Smooth muscle cell (in vitro differentiated cells): Measurements from ENCODE around the gene ACAT2. TPM values are rescaled to one million over a fixed set of nuclear protein-coding genes. Genes with fewer than 3 reads are reported as not detected.
"Not testable (repeated sequence)": the region's sequence is repeated elsewhere in the genome, so short reads cannot be mapped to it uniquely, and the experiment has no call there.

Experiments used
- DNase-seq: peaks from one replicate; lab custom pipeline; 2025; ENCODE audit not compliant: unreplicated experiment; lab: John Stamatoyannopoulos, UW
- H2AFZ ChIP-seq: fragments of 200-600 bp; sonication (generic); 2 replicates; pipeline ENCODE4 v1.6.0; 2016; ENCODE audit warnings: antibody characterized with exemption, low read depth, mild to moderate bottlenecking
- H3F3A ChIP-seq: fragments of 200-600 bp; sonication (generic); 2 replicates; pipeline ENCODE4 v1.6.0; 2017; ENCODE audit warnings: antibody characterized with exemption, low read depth
- H3K27ac ChIP-seq: fragments of 200-600 bp; sonication (generic); 2 replicates; pipeline ENCODE4 v1.5.1; 2016; ENCODE audit warnings: low read depth, mild to moderate bottlenecking
- H3K27me3 ChIP-seq: fragments of 200-600 bp; sonication (generic); 2 replicates; pipeline ENCODE4 v1.6.1; 2016; ENCODE audit warnings: low read depth, mild to moderate bottlenecking
- H3K36me3 ChIP-seq: fragments of 200-600 bp; sonication (generic); 2 replicates; pipeline ENCODE4 v1.5.1; 2016; ENCODE audit warnings: low read depth
- H3K4me1 ChIP-seq: fragments of 200-600 bp; sonication (generic); 2 replicates; pipeline ENCODE4 v1.5.1; 2016; ENCODE audit warnings: low read depth
- H3K4me2 ChIP-seq: fragments of 200-600 bp; sonication (generic); 2 replicates; pipeline ENCODE4 v1.6.0; 2016; ENCODE audit warnings: mild to moderate bottlenecking
- H3K4me3 ChIP-seq: fragments of 200-600 bp; sonication (generic); 2 replicates; pipeline ENCODE4 v1.5.1; 2016; ENCODE audit warnings: mild to moderate bottlenecking
- H3K79me2 ChIP-seq: fragments of 200-600 bp; sonication (generic); 2 replicates; pipeline ENCODE4 v1.6.0; 2016; ENCODE audit warnings: low read depth, mild to moderate bottlenecking
- H3K9ac ChIP-seq: fragments of 200-600 bp; sonication (generic); 2 replicates; pipeline ENCODE4 v1.6.0; 2016; ENCODE audit warnings: low read depth
- H3K9me3 ChIP-seq: fragments of 200-600 bp; sonication (generic); replicated peaks from 2 replicates; pipeline ENCODE4 v1.5.1; 2016; ENCODE audit warnings: low read depth
- H4K20me1 ChIP-seq: fragments of 200-600 bp; sonication (generic); 2 replicates; pipeline ENCODE4 v1.6.0; 2016; ENCODE audit warnings: low read depth
- WGBS: methylation state at CpG from one replicate; pipeline ENCODE4 v1.1.7; 2016; ENCODE audit warnings: low lambda C conversion rate; 5-methylcytosine and 5-hydroxymethylcytosine counted together
- polyA plus RNA-seq: library from polyadenylated mRNA; unstranded; fragments of >200 nt; fragmentation: Nextera tagmentation; extraction: Ambion mirVana; gene quantifications from 2 replicates; pipeline ENCODE4 v1.2.1, GENCODE V29; 2016
- total RNA-seq: library from RNA; depleted of rRNA; stranded (reverse); fragments of >200 nt; gene quantifications from 2 replicates; pipeline ENCODE4 v1.2.3, GENCODE V29; 2014
- TF ChIP-seq, protein P1 (sequence below): fragments of 200-600 bp; sonication (generic); IDR thresholded peaks from 2 replicates; pipeline ENCODE4 v1.5.1; 2017; ENCODE audit warnings: borderline replicate concordance, mild to moderate bottlenecking, antibody characterized with exemption; ENCODE audit not compliant: insufficient read depth, poor library complexity, severe bottlenecking

ACAT2 gene
- total and polyA plus RNA-seq, 2 experiments from 2014 or later = 21.5 to 82.5 TPM

GRCh38 chr6:159819932-159820640 is 58.2 kb downstream of the ACAT2 start:
- H3K27me3 ChIP-seq = no peaks in the 10 kb centered on the region
- H2AFZ ChIP-seq = no peak overlapping the region
- H3K27ac ChIP-seq = no peak overlapping the region
- H3K9me3 ChIP-seq = no peaks in the 10 kb centered on the region
- H3K9ac ChIP-seq = no peak overlapping the region
- H3F3A ChIP-seq = no peaks in the 10 kb centered on the region
- WGBS = 76% methylated on average over 28 of the region's 28 CpGs
- no peaks in the 10 kb centered on the region for H3K4me1 ChIP-seq
- no peaks in the 10 kb centered on the region for H3K79me2 ChIP-seq
- no peaks in the 10 kb centered on the region for H4K20me1 ChIP-seq
- H3K4me3 ChIP-seq = no peak overlapping the region
- no peak for DNase-seq
- TF ChIP-seq, protein P1, sequence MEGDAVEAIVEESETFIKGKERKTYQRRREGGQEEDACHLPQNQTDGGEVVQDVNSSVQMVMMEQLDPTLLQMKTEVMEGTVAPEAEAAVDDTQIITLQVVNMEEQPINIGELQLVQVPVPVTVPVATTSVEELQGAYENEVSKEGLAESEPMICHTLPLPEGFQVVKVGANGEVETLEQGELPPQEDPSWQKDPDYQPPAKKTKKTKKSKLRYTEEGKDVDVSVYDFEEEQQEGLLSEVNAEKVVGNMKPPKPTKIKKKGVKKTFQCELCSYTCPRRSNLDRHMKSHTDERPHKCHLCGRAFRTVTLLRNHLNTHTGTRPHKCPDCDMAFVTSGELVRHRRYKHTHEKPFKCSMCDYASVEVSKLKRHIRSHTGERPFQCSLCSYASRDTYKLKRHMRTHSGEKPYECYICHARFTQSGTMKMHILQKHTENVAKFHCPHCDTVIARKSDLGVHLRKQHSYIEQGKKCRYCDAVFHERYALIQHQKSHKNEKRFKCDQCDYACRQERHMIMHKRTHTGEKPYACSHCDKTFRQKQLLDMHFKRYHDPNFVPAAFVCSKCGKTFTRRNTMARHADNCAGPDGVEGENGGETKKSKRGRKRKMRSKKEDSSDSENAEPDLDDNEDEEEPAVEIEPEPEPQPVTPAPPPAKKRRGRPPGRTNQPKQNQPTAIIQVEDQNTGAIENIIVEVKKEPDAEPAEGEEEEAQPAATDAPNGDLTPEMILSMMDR = no peak
- H3K36me3 ChIP-seq = no peaks in the 10 kb centered on the region
- no peak overlapping the region for H3K4me2 ChIP-seq

DNA sequence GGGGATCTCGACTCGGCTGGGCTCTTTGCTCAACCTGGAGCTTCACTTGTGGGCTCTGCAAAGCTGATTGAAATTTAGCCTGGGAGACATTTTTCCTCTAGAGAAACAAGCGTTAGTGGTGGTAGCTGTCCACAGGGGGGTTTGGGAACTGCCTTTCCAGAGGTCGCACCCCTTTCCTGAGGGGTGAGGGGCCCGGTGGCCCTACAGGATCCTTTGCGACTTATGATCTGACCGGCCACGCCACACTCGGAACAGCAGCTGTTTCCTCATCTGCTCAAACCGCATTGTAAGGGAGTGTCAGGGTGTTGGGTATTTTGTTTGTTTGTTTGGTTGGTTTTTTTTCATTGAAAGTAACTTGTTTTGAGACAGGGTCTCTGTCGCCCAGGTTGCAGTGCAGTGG is 59.3 kb downstream of the ACAT2 start:
- Histone ChIP-seq H3F3A (no peaks in the 10 kb centered on the region), H3K27ac (no peak overlapping the region), H3K9ac (no peak overlapping the region), H3K4me2 (no peak overlapping the region), H3K36me3 (no peaks in the 10 kb centered on the region), H4K20me1 (no peaks in the 10 kb centered on the region), H3K9me3 (no peaks in the 10 kb centered on the region), H3K4me1 (no peaks in the 10 kb centered on the region), H3K27me3 (no peaks in the 10 kb centered on the region), H2AFZ (no peak overlapping the region), H3K4me3 (no peak overlapping the region), H3K79me2 (no peaks in the 10 kb centered on the region)
- WGBS = 95% methylated on average over 11 of the region's 11 CpGs
- DNase-seq = no peak
- TF ChIP-seq, protein P1 = no peak

DNA sequence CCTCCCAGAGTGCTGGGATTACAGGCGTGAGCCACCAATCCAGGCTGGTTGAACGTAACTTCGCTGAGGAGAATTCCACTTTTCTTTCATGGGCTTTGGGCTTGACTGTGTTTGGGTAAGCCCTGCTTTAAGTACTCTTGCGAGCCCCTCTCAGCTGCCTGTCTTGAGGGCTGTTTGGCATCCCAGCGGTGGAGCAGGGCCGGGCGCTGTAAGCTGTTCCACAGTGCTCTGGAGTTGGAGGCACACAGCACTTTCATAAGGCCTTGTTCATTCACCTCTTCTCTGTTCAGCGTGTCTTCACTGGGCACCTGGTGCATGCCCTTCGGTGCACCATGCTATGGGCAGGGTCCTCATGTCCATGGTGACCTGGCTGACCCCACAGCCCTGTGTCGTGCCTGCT is 59.9 kb downstream of the ACAT2 start:
- Histone ChIP-seq H3K79me2 (no peaks in the 10 kb centered on the region), H3K4me2 (no peak overlapping the region), H3K27ac (no peak overlapping the region), H2AFZ (no peak overlapping the region), H3K4me3 (no peak overlapping the region), H3K9ac (no peak overlapping the region), H3K9me3 (no peaks in the 10 kb centered on the region), H3K27me3 (no peaks in the 10 kb centered on the region), H3K36me3 (no peaks in the 10 kb centered on the region), H3K4me1 (no peaks in the 10 kb centered on the region), H4K20me1 (no peaks in the 10 kb centered on the region), H3F3A (no peaks in the 10 kb centered on the region)
- no peak for DNase-seq
- WGBS = 95% methylated on average over 10 of the region's 10 CpGs
- TF ChIP-seq, protein P1 = no peak

DNA sequence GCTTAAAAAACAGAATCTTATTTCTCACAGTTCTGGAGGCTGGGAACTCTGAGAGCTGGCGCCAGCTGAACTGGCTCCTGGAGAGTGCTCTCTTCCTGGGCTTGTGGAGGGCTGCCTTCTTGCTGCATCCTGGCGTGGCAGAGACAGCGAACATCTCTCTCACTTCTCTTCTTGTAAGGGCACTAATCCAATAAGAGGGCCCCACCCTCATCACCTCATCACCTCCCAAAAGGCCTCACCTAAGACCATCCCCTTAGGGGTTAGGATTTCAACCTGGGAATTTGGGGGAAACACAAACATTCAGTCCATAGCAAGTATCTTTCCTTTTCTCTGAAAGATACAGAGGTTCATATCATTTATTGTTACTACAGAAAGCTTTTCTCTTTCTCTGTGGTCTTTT is 62.1 kb downstream of the ACAT2 start:
- H3K4me1 ChIP-seq = no peaks in the 10 kb centered on the region
- no peaks in the 10 kb centered on the region for H3F3A ChIP-seq
- H3K79me2 ChIP-seq = no peaks in the 10 kb centered on the region
- DNase-seq = no peak
- H2AFZ ChIP-seq = no peak overlapping the region
- H3K36me3 ChIP-seq = no peaks in the 10 kb centered on the region
- no peak overlapping the region for H3K4me3 ChIP-seq
- no peak overlapping the region for H3K4me2 ChIP-seq
- no peak overlapping the region for H3K27ac ChIP-seq
- TF ChIP-seq, protein P1 = no peak
- H3K9ac ChIP-seq = no peak overlapping the region
- 97% methylated on average over 3 of the region's 3 CpGs for WGBS
- no peaks in the 10 kb centered on the region for H3K27me3 ChIP-seq
- H4K20me1 ChIP-seq = no peaks in the 10 kb centered on the region
- H3K9me3 ChIP-seq = no peaks in the 10 kb centered on the region

GRCh38 chr6:159824690-159825089 is 62.8 kb downstream of the ACAT2 start:
- not testable (repeated sequence) for H3K27me3 ChIP-seq, H3K4me2 ChIP-seq, H3K27ac ChIP-seq, H3F3A ChIP-seq, DNase-seq, H3K36me3 ChIP-seq, H2AFZ ChIP-seq, H3K9me3 ChIP-seq, H3K79me2 ChIP-seq, H3K4me3 ChIP-seq, H3K4me1 ChIP-seq, H3K9ac ChIP-seq, H4K20me1 ChIP-seq
- 97% methylated on average over 9 of the region's 9 CpGs for WGBS
